Stimulated activated CD4-positive, alpha-beta T cell treated with anti-CD3 and anti-CD28 coated beads, Interleukin-1b, Interleukin-23, amount 100 ng/mL, for 48 hours (primary cell): Measurements from ENCODE around the gene MMP15.

ENCODE experiments used
- DNase-seq: peaks from one replicate; pipeline ENCODE4 v3.0.0-alpha.2; 2020

The MMP15 gene

GRCh38 chr16:58020628-58021521 is 4.7 kb upstream of the MMP15 start:
- peak; percentile 41 for DNase-seq

- no peak for DNase-seq
Measured at GRCh38 chr16:58021661-58022551, 3.6 kb upstream of the MMP15 start.

- no peak for DNase-seq
Measured at GRCh38 chr16:58022601-58023371, 2.8 kb upstream of the MMP15 start.

- no peak for DNase-seq
Measured at GRCh38 chr16:58024486-58025350, 836 bp upstream of the MMP15 start.

- no peak for DNase-seq
Measured at GRCh38 chr16:58026139-58026704, 668 bp downstream of the MMP15 start.

GRCh38 chr16:58026705-58027160 is 1.2 kb downstream of the MMP15 start:
- DNase-seq = no peak

DNA sequence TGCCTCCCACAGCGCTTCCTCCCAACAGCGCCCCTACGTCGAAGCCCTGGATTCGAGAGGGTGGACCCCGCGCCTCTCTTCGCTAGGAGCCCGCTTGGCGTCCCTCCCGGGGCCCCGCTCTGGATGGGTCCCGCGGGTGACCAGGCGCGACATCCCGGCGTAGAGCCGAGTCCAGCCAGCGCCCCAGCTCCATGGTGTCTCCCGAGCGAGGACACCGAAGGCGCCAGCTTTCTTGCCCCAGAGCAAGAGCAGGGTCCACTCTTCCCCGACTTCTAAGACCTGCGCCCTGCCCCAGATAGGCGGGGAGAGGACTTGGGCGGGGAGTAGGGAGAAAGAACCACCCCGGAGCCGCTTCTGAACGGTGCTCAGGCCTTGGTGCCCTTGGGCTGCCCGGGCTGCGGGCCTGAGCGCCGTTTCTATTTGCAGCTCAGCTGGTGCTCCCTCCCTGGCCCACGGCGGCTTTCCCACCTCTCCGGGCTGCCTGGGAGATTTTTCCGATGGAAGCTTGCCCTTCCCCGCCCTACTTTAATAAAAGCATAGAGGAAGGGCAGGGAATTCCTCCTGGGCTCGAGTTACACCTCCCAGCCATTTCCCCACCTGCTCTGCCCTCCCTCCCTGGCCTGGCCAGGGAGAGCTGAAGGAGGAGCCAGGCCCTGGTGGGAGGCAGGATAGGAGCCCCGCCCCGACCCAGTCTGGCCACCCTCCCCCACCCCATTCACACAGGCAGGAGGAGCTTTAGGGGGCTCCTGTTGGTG is 1.8 kb downstream of the MMP15 start:
- no peak for DNase-seq

DNA sequence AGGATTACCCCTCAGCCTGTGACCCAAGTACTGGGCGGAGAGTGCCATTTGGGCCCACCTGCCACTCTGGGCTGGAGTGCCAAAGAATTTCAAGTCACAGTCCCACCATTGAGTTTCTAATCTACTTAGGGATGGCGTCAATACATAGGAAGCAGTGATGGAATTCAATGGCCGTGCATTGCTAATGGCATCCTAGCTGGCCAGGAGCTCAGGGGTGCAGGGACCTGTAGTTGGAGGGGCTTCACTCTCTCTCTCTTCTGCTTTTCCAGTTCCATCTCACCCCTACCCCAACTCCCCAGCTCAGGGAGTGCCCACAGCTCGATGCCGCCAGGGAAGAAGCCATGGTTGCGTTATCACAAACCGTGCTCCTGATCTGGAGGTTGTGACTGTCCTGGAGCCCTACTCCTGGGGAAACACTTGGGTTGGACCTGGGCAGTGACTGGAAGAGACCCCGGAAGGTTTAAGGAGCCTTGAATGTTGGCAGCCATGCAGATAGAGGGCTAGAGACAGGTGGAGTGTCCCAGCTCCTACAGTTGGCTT is 2.4 kb downstream of the MMP15 start:
- no peak for DNase-seq

GRCh38 chr16:58028541-58029070 is 3.1 kb downstream of the MMP15 start:
- no peak for DNase-seq

DNA sequence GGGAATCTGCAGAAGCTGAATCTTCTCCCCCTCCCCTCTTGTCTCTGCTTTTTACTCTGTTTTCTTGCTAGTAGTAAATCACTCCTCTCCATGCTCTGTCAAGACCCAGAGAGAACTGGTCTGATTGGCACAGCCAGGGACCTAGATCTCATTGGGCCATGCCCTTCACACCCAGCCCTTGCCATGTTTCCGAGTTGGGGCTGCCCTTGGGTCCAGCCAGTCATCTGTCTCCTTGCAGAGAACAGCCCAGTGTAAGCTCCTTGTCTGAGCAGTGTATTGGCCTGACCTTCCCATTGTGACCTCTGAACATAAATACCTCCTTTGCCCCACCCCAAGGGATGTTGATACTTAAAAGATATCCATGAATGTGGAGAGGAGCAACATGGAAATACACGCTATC is 3.9 kb downstream of the MMP15 start:
- DNase-seq = no peak

DNA sequence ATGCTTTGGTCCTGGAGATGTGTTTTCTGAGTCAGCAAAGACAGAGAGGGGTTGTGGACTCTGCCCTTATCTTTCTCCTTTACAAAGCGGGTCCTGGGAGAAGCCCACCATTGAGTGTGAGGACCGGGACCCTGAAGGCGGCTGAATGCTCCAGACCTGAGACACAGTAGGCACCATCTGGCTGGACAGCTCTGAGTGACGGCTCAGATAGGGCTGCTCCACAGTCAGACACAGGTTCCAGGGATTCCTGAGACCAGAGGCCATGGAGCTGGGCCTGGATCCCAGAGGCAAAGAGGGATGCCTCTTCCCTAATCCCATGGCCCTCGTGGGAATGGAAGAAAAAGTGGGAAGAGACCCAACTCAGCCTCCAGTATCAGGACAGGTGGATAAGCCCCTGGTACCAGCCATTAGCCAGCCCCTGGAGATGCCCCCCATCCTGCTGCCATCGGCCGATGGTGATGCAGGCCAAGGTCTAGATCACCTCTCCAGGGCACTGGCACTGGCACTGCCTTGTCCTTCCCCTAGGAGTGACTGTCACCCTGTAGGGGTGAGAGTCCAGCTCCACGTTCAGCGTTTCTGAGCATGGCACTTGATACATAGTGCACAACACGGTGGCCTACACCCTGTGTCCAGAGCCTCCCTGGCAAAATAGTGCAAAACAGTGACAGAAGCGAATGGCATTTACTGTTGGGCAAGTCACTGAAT is 4.7 kb downstream of the MMP15 start:
- no peak for DNase-seq

DNA sequence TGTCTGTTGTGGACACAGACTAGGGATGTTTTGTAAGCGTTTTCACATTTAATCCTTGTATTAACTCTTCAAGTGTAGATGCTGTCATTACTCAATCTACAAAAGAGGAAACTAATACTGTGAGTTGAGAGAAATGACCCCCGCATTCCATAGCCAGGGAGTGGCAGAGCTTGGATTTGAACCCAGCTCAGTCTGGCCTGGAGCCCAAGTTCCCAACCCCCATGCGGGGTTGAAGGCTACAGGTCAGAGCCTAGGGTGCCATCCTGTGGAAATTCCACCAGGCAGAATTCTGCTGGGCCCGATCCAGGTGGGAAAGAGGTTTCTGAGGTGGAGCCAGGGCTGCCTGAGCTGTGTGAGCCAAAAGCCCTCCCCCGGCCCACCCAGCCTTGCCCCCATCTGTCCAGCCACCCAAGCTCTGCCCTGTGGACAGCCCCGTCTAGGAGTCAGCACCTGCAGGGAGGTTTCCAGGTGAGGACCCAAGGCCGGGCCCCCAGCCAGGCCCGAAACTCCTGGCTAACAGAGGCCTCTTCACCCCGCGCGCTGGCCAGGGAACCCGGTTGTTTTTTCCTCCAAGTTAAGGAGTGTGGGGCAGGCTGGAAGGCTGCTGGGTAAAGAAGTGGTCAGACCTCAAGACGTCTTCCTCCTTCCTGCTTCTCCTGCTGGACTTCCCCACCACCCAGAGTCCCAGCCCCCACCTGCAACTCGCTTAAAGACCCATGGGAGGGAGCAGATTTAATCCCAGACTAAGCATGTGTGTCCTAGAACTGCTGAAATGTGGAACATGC is 5.7 kb downstream of the MMP15 start:
- no peak for DNase-seq

- DNase-seq = no peak
Measured at GRCh38 chr16:58032710-58033293, 7.2 kb downstream of the MMP15 start.

DNA sequence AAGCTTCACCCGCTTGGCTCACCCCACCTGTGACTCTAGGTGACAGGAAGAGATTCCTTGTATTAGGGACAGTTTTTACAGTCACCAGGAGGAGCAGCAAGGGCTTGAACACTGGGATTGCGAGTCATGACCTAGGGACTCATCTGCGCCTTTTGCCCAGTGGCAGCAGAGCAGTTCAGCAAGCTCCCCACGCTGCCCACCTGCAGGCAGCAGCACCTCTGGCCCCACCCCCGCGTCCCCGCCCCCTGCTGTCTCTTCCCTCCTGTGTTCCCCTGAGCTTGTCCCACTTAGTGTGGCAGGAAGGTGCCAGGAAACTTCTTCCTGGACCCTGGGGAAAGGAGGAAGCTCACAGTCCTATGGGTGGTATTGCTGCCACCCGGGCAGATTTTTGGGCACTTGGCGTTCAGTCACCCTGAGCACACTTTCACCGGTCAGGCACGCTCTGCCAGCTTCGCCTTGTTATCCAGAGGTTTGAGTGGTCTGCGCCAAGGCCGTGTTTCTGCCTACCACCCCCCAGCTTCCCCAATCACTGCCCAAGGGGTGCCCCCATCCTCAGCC is 8.7 kb downstream of the MMP15 start:
- DNase-seq = no peak

GRCh38 chr16:58034774-58035173 is 9.2 kb downstream of the MMP15 start:
- no peak for DNase-seq

GRCh38 chr16:58035356-58036170 is 10.0 kb downstream of the MMP15 start:
- DNase-seq = no peak

DNA sequence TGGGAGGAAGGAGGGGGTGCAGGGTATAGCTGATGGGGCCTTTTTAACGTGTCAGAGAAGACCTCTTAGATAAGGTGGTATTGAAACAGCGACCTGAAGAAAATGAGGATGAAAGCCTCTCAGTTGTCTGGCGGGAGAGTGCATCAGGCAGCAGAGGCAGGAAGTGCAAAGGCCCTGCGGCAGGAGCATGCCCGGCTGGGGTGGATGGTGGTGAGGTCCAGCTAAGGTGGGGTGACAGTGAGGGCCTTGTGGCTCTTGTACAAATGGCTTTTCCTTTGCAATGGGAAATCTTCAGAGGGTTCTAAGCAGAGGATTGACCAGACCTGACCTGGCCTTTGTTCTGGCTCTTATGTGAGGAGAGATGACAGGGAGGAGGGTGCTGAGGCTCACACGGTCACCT is 11.4 kb downstream of the MMP15 start:
- DNase-seq = no peak
